A204.1 (cell line): ENCODE measurements around the gene HOXC11.

Experiments used
- FAIRE-seq: peaks from 2 replicates; lab custom pipeline; 2012; peaks lifted over from hg19 to GRCh38; lab: Jason Lieb, UNC

HOXC11 gene

DNA sequence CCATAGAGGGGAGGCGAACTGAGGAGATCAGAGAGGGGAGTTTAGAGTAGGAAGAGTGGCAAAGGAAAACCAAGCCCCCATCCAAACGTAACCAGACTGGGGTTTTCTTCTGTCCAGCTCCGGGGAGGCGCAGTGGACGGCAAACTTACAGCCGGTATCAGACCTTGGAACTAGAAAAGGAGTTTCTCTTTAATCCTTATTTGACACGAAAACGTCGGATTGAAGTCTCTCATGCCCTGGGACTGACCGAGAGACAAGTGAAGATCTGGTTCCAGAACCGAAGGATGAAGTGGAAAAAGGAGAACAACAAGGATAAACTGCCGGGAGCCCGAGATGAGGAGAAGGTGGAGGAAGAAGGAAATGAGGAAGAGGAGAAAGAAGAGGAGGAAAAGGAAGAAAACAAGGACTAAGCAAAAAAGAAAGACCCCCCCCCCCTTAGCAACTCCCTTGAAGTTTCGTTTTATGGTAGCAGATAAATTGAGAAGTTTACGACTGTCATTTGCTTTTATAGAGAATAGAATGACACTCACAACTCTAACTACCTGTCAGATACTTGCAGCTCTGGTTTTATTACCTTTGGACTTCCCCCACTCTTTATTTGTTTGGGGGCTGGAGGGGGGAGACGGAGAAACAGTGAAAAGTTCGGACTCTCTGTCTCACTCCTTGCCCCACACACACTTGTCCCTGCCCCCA, 38.2 kb downstream of the HOXC11 start:
- no peak for FAIRE-seq

- FAIRE-seq, result no peak
Observed at GRCh38 chr12:54011665-54012532, 39.0 kb downstream of the HOXC11 start.

GRCh38 chr12:54012631-54013409, 39.9 kb downstream of the HOXC11 start:
- no peak for FAIRE-seq

DNA sequence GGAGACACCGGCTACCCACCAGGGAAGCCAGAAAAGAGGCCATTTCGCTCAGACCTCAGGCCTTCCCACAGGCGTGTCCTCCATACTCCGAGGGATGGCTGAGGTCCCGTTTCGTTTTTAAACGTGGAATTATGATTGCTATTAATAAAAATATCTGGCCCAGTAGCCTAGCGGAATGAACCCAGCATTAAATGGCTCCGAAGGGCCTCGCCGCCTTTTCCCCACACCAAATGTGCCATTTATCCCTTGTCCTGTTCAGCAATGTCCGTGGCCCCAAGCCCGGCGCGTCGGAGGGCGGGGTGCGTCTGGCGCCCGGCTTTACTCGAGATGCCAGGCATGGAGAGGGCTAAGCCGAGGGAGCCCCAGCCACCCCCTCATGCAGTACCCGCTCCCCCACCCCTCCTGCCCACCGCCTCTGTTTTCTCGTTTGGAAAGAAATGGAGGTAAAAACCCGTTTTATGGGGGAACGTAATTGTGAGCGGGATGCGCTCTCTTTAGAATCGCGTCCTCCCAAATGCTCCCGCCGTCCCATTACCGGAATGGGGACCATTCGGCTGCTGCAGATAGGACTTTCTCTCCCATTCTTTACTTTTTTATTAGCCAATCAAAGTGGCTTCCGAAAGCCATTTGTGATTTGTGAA, 41.6 kb downstream of the HOXC11 start:
- no peak for FAIRE-seq

DNA sequence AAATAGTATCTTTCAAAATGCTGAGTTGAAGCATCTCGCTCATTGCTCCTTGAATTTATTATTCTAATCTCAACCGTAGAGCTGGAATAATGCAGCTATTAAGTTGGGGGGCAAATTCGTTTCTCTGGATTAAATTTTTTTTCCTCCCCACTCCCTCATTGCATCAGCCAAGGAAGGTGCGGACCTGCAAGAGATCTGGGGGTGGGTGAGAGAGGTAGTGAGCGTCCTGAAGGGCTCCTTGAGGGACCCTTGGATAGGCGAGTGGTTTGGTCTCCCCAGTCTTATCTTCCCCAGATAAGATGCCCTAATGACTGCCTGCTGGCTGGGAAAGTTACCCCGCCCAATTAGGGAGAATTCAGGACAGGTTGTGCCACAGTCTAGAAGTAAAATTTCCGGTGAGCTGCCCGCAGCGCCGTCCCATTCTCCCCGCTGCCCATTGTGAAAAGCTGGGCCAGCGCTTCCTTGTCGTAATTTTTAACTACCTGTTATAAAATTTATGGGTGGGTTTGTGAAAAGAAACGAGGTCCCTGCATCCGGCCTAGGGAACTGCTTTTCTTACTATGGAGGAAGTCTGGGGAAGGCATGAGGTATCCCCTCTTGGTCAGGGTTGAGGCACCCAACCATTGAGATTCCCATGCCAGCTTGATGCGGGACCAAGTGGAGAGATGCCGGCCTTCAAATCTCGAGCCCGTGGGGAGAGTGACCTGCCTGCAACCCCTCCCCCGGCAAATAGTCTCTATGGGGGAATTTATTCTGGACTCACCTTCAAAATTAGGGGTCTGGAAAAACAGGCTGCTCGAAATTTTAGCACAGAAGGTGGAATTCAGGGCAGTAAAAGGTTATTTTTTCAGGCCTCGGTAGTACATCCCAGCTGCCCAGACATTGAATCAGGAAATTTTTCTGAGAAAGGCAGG, 42.3 kb downstream of the HOXC11 start:
- no peak for FAIRE-seq

GRCh38 chr12:54016051-54016450, 43.1 kb downstream of the HOXC11 start:
- FAIRE-seq, result no peak

- FAIRE-seq, result peak; percentile 92
Observed at GRCh38 chr12:54016478-54016964, 43.6 kb downstream of the HOXC11 start.

DNA sequence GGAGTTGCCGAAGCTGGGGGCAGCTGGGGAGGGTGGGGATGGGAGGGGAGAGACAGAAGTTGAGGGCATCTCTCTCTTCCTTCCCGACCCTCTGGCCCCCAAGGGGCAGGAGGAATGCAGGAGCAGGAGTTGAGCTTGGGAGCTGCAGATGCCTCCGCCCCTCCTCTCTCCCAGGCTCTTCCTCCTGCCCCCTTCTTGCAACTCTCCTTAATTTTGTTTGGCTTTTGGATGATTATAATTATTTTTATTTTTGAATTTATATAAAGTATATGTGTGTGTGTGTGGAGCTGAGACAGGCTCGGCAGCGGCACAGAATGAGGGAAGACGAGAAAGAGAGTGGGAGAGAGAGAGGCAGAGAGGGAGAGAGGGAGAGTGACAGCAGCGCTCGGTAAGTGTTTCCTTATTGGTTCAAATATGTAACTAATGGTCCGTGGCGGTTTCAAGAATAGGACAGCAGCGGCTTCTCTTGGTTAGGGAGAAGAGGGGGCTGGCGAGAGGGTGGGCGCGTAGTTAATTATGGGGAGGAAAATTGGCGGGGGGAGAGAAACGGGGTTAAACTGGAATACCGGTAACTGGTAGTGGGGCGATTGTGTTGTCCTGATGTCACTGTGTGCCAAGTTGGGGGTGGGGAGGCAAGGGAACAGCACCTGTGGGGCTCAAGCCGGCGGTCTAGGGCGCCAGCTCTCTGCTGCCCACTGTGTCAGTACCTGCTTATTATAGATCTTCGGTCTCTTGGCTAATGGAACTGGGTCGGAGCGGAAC, 44.3 kb downstream of the HOXC11 start:
- FAIRE-seq, result no peak

GRCh38 chr12:54017878-54018467, 45.0 kb downstream of the HOXC11 start:
- FAIRE-seq, result no peak

DNA sequence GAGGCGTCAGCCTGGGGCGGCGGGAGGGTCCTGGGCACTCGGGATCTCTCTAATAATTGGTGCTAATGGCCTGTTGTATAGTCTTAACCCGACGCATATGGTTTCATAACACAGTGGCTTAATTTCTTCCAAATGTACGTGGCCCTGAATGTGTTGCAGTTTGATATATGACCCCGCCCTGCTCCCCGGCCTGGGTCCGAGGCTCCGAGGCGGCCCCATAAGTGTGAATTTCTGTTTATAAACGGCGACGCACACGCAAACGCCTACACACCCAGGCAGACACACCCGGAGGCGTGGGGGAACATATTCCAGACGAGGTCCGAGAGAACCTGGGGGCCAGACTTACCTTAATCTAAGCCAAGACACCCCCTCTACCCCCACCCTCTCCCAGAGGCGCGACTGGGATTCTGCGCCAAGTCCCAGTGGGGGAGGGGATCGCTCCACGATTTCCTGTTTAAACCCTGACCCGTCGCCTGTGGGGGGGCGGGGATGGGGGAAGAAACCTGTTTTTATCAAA, 45.6 kb downstream of the HOXC11 start:
- FAIRE-seq, result no peak

- FAIRE-seq, result no peak
Observed at GRCh38 chr12:54019091-54019811, 46.3 kb downstream of the HOXC11 start.

DNA sequence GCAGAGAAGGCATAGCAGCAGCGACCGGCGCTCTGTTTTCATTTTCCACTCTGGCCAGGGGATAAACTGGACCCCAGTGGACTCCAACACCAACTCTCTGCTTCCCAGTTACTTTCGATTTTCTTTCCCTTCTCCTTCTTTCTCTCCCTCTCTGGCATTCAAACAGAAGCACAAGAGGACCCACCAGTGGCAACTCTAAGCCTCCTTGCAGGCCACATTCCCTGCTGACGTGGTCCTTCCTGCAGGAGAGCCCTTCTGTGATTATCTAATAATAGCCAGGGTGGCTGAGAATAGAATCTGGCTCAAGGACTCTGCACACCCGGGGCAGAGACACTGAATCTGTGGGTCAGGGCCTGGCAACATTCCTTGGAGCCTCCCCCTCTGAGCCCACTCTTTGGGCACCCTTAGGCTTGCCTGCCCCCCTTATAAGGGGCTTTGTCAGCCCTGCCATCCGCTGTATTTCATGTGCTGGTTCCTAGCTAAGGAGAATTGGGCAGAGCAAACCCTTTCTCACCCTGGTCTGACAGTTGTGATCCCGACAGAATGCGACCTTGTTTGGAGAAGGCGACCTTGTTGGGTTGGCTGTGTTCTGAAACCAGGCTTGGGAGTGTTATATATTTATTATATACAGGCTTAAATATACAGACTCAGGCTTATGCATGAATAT, 47.1 kb downstream of the HOXC11 start:
- FAIRE-seq, result no peak

- no peak for FAIRE-seq
Observed at GRCh38 chr12:54020591-54021405, 47.9 kb downstream of the HOXC11 start.

GRCh38 chr12:54021432-54022013, 48.6 kb downstream of the HOXC11 start:
- FAIRE-seq, result no peak

GRCh38 chr12:54022960-54023884, 50.3 kb downstream of the HOXC11 start:
- no peak for FAIRE-seq

DNA sequence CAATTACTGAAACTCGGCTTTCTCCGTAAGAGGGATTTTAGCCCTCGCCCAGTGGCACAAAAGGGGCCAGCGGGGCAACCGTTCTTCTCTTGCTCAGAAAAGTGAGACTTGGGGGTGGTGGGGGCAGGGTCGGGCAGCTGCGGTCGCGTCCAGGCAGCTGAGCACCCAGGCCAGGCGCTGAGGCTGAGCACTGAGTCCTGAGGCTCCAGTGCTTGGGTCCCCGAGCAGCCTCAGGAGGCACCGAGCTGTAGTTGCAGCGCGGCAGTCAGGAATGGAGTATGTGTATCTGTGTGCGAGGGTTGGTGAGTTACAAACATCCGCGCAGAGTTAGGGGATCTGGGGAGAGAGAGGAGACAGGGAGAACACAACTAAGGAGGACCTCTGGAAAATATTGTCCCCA, 51.2 kb downstream of the HOXC11 start:
- FAIRE-seq, result no peak
